Activated CD8-positive, alpha-beta T cell treated with anti-CD3 and anti-CD28 coated beads for 36 hours (primary cell): ENCODE data around the gene NT5C1B. TPM values are rescaled to one million over a fixed set of nuclear protein-coding genes. Genes with fewer than 3 reads are reported as not detected.

Experiments used
- ATAC-seq: fragments of 200-7000 bp; cut with Tn5 transposase; one replicate; pipeline ENCODE4 v1.10.0; 2021; ENCODE audit warnings: mild to moderate bottlenecking, moderate library complexity
- CTCF ChIA-PET: fragments of 350-600 bp; sonication (Branson Sonifier 250); formaldehyde crosslinking; loops from one replicate; lab custom pipeline; 2021; ENCODE audit warnings: antibody characterized with exemption; lab: Charles Lee
- POLR2A ChIA-PET: fragments of 350-600 bp; sonication (Branson Sonifier 250); formaldehyde crosslinking; loops from one replicate; lab custom pipeline; 2021; ENCODE audit warnings: antibody characterized with exemption; lab: Charles Lee
- DNase-seq: peaks from one replicate; pipeline ENCODE4 v3.0.0-alpha.2; 2020
- H3K27ac Mint-ChIP-seq: one replicate; pipeline ENCODE4 v1.8.0; 2021; ENCODE audit warnings: mild to moderate bottlenecking, mixed read lengths
- H3K27me3 Mint-ChIP-seq: one replicate; pipeline ENCODE4 v1.8.0; 2021; ENCODE audit warnings: mixed read lengths
- H3K36me3 Mint-ChIP-seq: one replicate; pipeline ENCODE4 v1.8.0; 2021; ENCODE audit warnings: low read depth, mixed read lengths
- H3K4me1 Mint-ChIP-seq: one replicate; pipeline ENCODE4 v1.8.0; 2021; ENCODE audit warnings: low read depth, mixed read lengths
- H3K4me3 Mint-ChIP-seq: one replicate; pipeline ENCODE4 v1.8.0; 2021; ENCODE audit warnings: mild to moderate bottlenecking, moderate library complexity, mixed read lengths
- H3K9me3 Mint-ChIP-seq: one replicate; pipeline ENCODE4 v1.8.0; 2021; ENCODE audit warnings: mixed read lengths
- intact Hi-C: fragments of 100-400 bp; cut with micrococcal nuclease; formaldehyde crosslinking; loops from one replicate; pipeline ENCODE4 v1.10.0; 2022
- total RNA-seq, 2 experiments: library from RNA; stranded (reverse); gene quantifications; one replicate each; pipeline ENCODE4 v1.2.3, GENCODE V29; 2021
- TF ChIP-seq, protein P1 (sequence below): fragments of 200-600 bp; IDR thresholded peaks from one replicate; pipeline ENCODE4 v1.8.0; 2022; ENCODE audit warnings: antibody characterized with exemption, mild to moderate bottlenecking

The NT5C1B gene
- total RNA-seq, 2 experiments from 2014 or later, result not detected

GRCh38 chr2:18597618-18598017 lies 8.2 kb upstream of the NT5C1B start:
- Mint-ChIP-seq H3K9me3 (peaks cover 2% of the 10 kb centered on the region), H3K36me3 (peaks cover 4% of the 10 kb centered on the region), H3K27me3 (no peaks in the 10 kb centered on the region), H3K4me1 (no peaks in the 10 kb centered on the region), H3K27ac (no peak overlapping the region), H3K4me3 (no peak overlapping the region)
- ChIA-PET CTCF (no interaction called here), POLR2A (interaction anchor here (1.6 kb wide), 1 partner anchor 14 kb away, joined by 3 read pairs; no protein-coding TSS in a partner anchor)
- TF ChIP-seq, protein P1, sequence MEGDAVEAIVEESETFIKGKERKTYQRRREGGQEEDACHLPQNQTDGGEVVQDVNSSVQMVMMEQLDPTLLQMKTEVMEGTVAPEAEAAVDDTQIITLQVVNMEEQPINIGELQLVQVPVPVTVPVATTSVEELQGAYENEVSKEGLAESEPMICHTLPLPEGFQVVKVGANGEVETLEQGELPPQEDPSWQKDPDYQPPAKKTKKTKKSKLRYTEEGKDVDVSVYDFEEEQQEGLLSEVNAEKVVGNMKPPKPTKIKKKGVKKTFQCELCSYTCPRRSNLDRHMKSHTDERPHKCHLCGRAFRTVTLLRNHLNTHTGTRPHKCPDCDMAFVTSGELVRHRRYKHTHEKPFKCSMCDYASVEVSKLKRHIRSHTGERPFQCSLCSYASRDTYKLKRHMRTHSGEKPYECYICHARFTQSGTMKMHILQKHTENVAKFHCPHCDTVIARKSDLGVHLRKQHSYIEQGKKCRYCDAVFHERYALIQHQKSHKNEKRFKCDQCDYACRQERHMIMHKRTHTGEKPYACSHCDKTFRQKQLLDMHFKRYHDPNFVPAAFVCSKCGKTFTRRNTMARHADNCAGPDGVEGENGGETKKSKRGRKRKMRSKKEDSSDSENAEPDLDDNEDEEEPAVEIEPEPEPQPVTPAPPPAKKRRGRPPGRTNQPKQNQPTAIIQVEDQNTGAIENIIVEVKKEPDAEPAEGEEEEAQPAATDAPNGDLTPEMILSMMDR, result no peak
- intact Hi-C loops, result no loop called here
- DNase-seq (no peak), ATAC-seq (no peak)

- POLR2A ChIA-PET, result interaction anchor here (1.6 kb wide), 1 partner anchor 15 kb away, joined by 3 read pairs; no protein-coding TSS in a partner anchor
Measured at GRCh38 chr2:18596993-18597392, 7.6 kb upstream of the NT5C1B start.

GRCh38 chr2:18593496-18593895 lies 4.1 kb upstream of the NT5C1B start:
- Mint-ChIP-seq H3K4me3 (no peak overlapping the region), H3K27ac (no peak overlapping the region), H3K36me3 (peaks cover 11% of the 10 kb centered on the region), H3K27me3 (no peaks in the 10 kb centered on the region), H3K9me3 (peaks cover 2% of the 10 kb centered on the region), H3K4me1 (no peaks in the 10 kb centered on the region)
- no peak for DNase-seq
- TF ChIP-seq, protein P1, result no peak
- no peak for ATAC-seq
- ChIA-PET CTCF (no interaction called here), POLR2A (no interaction called here)
- intact Hi-C loops, result no loop called here

More at GRCh38 chr2:18596993-18597392, 7.6 kb upstream of the NT5C1B start:
- ATAC-seq, result no peak
- peaks cover 7% of the 10 kb centered on the region for H3K36me3 Mint-ChIP-seq
- H3K9me3 Mint-ChIP-seq, result peaks cover 2% of the 10 kb centered on the region
- intact Hi-C loops, result no loop called here
- CTCF ChIA-PET, result no interaction called here
- no peaks in the 10 kb centered on the region for H3K4me1 Mint-ChIP-seq
- no peak overlapping the region for H3K27ac Mint-ChIP-seq
- TF ChIP-seq, protein P1, result no peak
- H3K27me3 Mint-ChIP-seq, result no peaks in the 10 kb centered on the region
- no peak for DNase-seq
- no peak overlapping the region for H3K4me3 Mint-ChIP-seq

GRCh38 chr2:18592372-18592771 lies 3.0 kb upstream of the NT5C1B start:
- CTCF ChIA-PET, result no interaction called here
- peaks cover 11% of the 10 kb centered on the region for H3K36me3 Mint-ChIP-seq
- DNase-seq, result no peak
- TF ChIP-seq, protein P1, result no peak
- ATAC-seq, result no peak
- no peaks in the 10 kb centered on the region for H3K27me3 Mint-ChIP-seq
- no peak overlapping the region for H3K27ac Mint-ChIP-seq
- H3K4me3 Mint-ChIP-seq, result no peak overlapping the region
- H3K9me3 Mint-ChIP-seq, result peaks cover 2% of the 10 kb centered on the region
- POLR2A ChIA-PET, result no interaction called here
- intact Hi-C loops, result no loop called here
- no peaks in the 10 kb centered on the region for H3K4me1 Mint-ChIP-seq

GRCh38 chr2:18588802-18589201 lies 567 bp downstream of the NT5C1B start:
- TF ChIP-seq, protein P1, result no peak
- Mint-ChIP-seq H3K4me1 (no peaks in the 10 kb centered on the region), H3K27me3 (no peaks in the 10 kb centered on the region), H3K9me3 (peaks cover 11% of the 10 kb centered on the region), H3K36me3 (peaks cover 26% of the 10 kb centered on the region), H3K4me3 (no peak overlapping the region), H3K27ac (no peak overlapping the region)
- ChIA-PET CTCF (no interaction called here), POLR2A (interaction anchor here (0.5 kb wide), 1 partner anchor 1510 kb away, joined by 3 read pairs; no protein-coding TSS in a partner anchor)
- intact Hi-C loops, result no loop called here
- DNase-seq, result no peak
- ATAC-seq, result no peak
